MM.1S (cell line): ENCODE results near the gene SEZ6L.

Experiments used
- CTCF ChIP-seq: fragments of 300-600 bp; sonication (generic); IDR thresholded peaks from 2 replicates; pipeline ENCODE4 v1.5.1; 2016; ENCODE audit warnings: antibody characterized with exemption, low read length, mixed read lengths
- EZH2 ChIP-seq: fragments of 300-600 bp; sonication (generic); optimal IDR thresholded peaks from 2 replicates; pipeline ENCODE3; 2017; ENCODE audit warnings: low read depth, mild to moderate bottlenecking, antibody characterized with exemption, low read length, mixed read lengths

- TF ChIP-seq CTCF (no peak), EZH2 (no peak)
Measured at GRCh38 chr22:26213826-26214225, 44.6 kb downstream of the SEZ6L start.
